22Rv1 (cell line): ENCODE measurements around the gene GBP1.

Source experiments
- H3K27ac ChIP-seq: fragments of 450-650 bp; 2 replicates; pipeline ENCODE4 v1.5.1; 2017
- ZFX ChIP-seq: fragments of 450-650 bp; IDR thresholded peaks from 2 replicates; pipeline ENCODE4 v1.6.1; 2017; ENCODE audit warnings: antibody characterized with exemption, borderline replicate concordance
- TF ChIP-seq, protein P1 (sequence below): fragments of 450-650 bp; IDR thresholded peaks from 2 replicates; pipeline ENCODE4 v1.5.1; 2017; ENCODE audit warnings: mild to moderate bottlenecking

GBP1 gene

DNA sequence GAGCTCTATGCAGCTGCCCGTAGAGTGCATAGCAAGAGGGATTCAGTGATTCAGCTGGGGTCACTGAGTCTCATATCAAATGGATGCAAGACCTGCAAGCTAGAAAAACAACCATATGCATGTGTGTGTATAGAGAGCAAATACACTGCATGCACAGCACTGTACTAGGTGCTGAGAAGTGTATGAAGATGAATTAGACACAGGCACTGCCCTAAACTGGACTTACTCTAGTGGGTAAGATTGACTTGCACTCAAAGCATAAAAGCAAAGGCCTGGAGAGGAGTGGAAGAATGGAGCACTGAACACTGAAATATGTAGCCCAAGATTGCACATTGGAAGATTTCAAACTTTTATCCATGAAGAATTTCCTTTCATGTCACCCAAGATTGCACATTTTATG, 5.5 kb upstream of the GBP1 start:
- no peak overlapping the region for H3K27ac ChIP-seq
- TF ChIP-seq ZFX: no peak
- TF ChIP-seq, protein P1, sequence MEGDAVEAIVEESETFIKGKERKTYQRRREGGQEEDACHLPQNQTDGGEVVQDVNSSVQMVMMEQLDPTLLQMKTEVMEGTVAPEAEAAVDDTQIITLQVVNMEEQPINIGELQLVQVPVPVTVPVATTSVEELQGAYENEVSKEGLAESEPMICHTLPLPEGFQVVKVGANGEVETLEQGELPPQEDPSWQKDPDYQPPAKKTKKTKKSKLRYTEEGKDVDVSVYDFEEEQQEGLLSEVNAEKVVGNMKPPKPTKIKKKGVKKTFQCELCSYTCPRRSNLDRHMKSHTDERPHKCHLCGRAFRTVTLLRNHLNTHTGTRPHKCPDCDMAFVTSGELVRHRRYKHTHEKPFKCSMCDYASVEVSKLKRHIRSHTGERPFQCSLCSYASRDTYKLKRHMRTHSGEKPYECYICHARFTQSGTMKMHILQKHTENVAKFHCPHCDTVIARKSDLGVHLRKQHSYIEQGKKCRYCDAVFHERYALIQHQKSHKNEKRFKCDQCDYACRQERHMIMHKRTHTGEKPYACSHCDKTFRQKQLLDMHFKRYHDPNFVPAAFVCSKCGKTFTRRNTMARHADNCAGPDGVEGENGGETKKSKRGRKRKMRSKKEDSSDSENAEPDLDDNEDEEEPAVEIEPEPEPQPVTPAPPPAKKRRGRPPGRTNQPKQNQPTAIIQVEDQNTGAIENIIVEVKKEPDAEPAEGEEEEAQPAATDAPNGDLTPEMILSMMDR: no peak

DNA sequence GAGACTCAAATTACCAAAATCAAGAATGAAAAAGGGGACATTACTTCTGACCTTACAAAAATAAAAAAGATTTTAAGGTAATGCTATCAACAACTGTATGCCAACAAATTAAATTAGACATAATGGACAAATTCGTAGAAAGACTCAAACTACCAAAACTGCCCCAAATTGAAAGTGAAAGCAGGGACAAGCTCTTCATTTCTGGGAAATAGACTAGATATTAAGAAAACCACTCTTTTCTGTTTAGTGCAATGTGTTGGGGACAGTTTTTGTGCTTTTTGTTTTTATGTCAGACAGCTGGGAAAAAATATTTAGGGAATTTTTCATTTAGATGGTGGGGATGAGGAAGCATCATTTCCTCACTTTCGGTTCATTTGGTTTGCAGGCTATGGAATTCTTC, 4.9 kb upstream of the GBP1 start:
- TF ChIP-seq, protein P1: no peak
- no peak for TF ChIP-seq ZFX
- H3K27ac ChIP-seq: no peak overlapping the region

DNA sequence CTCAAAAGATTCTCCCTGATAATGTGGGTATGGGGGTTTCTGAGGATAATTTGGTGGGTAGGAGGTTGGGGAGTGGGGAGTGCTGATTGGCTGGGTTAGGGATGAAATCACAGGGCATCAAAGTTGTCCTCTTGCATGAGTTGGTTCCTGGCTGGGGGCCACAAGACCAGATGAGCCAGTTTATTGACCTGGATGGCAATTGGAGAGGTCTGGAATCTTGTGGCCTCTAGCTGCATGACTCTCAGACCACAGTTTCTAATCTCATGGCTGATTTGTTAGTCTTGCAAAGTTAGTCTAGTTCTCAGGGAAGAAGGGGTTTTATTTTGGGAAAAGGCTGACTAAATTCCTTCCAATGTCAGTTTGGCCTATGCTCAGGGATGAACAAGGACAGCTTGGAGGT, 3.3 kb upstream of the GBP1 start:
- no peak overlapping the region for H3K27ac ChIP-seq
- TF ChIP-seq ZFX: no peak
- TF ChIP-seq, protein P1: no peak

DNA sequence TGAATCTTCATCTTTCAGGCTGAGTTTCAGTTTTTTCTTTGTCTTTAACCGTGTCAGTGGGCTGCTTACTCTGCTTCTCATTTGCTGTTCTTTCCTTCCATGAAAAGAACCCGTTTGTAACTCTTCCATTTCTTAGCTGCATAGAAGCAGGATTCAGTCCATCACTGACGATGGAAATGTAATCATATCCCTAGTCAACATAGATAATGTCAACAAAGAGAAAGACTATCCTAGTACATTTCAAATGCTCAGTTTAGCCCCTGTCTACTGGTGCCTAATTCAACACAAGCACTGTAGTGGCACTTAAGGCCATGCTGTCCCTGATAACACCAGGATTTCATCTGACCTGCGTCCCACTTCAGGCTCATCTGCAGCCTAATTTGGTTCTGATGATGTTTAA, 376 bp downstream of the GBP1 start:
- H3K27ac ChIP-seq: no peak overlapping the region

DNA sequence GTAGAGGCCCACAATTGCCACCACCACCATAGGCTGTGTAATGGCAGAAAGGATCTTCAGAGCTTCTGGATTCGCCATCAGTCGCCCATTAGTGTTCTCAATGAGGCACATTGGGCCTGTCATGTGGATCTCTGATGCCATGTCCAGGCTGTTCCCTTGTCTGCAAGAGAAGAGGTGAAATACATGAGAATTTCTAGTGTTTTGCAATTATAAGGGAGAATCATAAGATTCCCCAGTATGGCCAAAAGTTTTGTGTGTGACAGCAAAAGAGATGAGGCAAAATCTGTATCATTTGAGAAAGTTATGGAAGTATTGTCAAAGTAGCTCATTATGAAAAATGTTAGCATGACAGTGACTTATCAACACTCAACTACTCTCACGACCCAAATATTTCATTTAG, 1.9 kb downstream of the GBP1 start:
- H3K27ac ChIP-seq: no peak overlapping the region
- TF ChIP-seq ZFX: no peak
- TF ChIP-seq, protein P1: no peak

More for the DNA sequence above, 376 bp downstream of the GBP1 start:
- TF ChIP-seq, protein P1: no peak
- no peak for TF ChIP-seq ZFX

DNA sequence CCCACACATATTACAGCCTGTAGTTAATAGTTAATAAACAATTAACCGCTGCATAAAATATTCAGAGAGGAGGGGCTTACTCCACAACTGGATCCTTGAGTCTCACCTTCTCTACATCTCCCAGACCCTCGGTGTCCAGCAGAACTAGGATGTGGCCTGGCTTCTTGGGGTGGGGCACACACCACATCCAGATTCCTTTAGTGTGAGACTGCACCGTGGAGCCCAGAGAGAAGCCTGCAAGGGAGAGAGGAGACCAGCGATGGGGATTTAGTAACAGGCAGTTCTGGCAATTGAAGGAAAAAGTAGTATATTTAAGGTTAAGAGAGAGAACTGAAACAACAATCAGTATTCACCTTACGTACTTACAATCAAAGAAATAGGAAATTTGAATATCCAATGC, 4.9 kb downstream of the GBP1 start:
- TF ChIP-seq, protein P1: no peak
- TF ChIP-seq ZFX: no peak
- H3K27ac ChIP-seq: no peak overlapping the region

DNA sequence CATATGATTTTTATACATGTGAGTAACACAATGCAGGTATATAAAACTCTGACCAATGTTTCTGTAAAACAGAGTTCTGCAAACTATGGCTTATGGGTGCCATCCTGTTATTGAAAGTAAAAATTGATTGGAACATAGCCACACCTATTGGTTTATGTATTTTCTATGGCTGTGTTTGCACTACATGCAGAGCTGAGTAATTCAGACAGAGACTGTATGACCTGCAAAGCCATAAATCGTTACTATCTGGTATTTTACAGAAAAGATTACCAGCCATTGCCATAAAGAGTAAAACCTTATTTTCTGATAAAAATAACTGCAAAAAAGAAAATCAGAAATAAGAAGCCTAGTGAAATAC, 13.1 kb downstream of the GBP1 start:
- no peak overlapping the region for H3K27ac ChIP-seq
- TF ChIP-seq, protein P1: no peak
- no peak for TF ChIP-seq ZFX
